Measurements from ENCODE around the gene CNRIP1.

DNA sequence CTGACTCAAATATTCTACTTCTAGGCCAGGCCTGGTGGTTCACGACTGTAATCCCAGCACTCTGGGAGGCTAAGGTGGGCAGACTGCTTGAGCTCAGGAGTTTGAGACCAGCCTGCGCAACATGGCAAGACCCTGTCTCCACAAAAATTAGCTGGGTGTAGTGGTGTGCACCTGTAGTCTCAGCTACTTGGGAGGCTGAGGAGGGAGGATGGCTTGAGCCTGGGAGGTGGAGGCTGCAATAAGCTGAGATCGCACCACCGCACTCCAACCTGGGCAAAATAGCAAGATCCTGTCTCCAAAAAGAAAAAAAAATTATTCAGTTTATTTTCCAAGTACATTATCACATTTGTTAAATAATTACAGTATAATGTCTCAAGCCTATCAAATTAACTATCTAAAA lies 74.7 kb downstream of the CNRIP1 start:
- TF ChIP-seq, protein P1, sequence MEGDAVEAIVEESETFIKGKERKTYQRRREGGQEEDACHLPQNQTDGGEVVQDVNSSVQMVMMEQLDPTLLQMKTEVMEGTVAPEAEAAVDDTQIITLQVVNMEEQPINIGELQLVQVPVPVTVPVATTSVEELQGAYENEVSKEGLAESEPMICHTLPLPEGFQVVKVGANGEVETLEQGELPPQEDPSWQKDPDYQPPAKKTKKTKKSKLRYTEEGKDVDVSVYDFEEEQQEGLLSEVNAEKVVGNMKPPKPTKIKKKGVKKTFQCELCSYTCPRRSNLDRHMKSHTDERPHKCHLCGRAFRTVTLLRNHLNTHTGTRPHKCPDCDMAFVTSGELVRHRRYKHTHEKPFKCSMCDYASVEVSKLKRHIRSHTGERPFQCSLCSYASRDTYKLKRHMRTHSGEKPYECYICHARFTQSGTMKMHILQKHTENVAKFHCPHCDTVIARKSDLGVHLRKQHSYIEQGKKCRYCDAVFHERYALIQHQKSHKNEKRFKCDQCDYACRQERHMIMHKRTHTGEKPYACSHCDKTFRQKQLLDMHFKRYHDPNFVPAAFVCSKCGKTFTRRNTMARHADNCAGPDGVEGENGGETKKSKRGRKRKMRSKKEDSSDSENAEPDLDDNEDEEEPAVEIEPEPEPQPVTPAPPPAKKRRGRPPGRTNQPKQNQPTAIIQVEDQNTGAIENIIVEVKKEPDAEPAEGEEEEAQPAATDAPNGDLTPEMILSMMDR (IDR thresholded peaks at IDR 0.05; ENCODE audit: low read depth, low read length, poor library complexity, severe bottlenecking): no peak
- no peak for TF ChIP-seq EZH2phosphoT487 (IDR thresholded peaks at IDR 0.05; ENCODE audit: borderline replicate concordance, low read length)

Measured in DOHH2 (cell line).